Measurements from ENCODE around the gene MYO9A.

DNA sequence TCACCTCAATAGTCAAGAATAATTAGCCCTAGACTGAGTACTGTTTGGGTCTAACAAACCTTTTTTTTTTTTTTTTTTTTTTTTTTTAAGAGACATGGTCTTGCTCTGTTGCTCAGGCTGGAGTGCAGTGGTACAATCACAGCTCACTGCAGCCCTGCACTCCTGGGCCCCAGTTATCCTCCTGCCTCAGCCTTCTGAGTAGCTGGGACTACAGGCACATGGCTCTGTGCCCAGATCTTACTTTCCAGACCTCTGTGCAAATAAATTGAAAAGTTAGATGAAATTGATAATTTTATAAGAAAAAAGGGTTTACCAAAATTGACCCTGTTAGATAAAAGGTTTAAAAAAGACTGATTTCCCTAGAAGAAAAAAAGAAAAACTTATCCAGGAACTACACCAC, 228.6 kb downstream of the MYO9A start:
- TF ChIP-seq, protein P1, sequence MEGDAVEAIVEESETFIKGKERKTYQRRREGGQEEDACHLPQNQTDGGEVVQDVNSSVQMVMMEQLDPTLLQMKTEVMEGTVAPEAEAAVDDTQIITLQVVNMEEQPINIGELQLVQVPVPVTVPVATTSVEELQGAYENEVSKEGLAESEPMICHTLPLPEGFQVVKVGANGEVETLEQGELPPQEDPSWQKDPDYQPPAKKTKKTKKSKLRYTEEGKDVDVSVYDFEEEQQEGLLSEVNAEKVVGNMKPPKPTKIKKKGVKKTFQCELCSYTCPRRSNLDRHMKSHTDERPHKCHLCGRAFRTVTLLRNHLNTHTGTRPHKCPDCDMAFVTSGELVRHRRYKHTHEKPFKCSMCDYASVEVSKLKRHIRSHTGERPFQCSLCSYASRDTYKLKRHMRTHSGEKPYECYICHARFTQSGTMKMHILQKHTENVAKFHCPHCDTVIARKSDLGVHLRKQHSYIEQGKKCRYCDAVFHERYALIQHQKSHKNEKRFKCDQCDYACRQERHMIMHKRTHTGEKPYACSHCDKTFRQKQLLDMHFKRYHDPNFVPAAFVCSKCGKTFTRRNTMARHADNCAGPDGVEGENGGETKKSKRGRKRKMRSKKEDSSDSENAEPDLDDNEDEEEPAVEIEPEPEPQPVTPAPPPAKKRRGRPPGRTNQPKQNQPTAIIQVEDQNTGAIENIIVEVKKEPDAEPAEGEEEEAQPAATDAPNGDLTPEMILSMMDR (IDR thresholded peaks at IDR 0.05; ENCODE audit: low read depth, low read length), result no peak
- TF ChIP-seq POLR2A (IDR thresholded peaks at IDR 0.05; ENCODE audit: extremely low read depth, insufficient read length), result no peak
- TF ChIP-seq, protein P2, sequence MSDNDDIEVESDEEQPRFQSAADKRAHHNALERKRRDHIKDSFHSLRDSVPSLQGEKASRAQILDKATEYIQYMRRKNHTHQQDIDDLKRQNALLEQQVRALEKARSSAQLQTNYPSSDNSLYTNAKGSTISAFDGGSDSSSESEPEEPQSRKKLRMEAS (IDR thresholded peaks at IDR 0.05; ENCODE audit: low read depth, low read length), result no peak
